HG03097 (cell line): ENCODE results near the gene TMEM214.
A peak's percentile ranks its signal among the peaks of the same experiment; 100 is the strongest.

Experiments
- ATAC-seq: cut with Tn5 transposase; IDR thresholded peaks from one replicate; pipeline ENCODE4 v1.9.1; 2021; ENCODE audit not compliant: unreplicated experiment, low FRiP score

Gene TMEM214

DNA sequence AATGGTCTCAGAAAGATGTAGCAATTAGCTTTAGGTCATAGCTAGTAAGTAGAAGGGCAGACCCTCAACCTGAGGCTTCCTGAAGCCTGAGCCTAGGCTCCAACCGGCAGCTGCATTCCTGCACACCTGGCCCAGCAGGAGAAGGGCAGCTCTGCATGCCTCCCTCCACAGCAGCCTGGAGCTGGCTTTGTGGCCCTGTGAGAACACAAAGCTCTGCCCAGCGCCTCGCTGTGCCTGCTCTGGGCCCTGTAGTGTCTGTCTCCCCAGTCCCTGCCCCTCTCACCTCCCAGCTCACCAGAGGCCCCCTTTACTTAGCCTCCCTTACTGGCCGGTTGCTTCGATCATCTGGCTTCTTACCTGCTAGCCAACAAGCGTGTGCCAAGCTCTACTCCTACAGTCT lies 6.7 kb downstream of the TMEM214 start:
- no peak for ATAC-seq

GRCh38 chr2:27039871-27040270 lies 7.1 kb downstream of the TMEM214 start:
- no peak for ATAC-seq

- no peak for ATAC-seq
These were observed 7.5 kb downstream of the TMEM214 start for GRCh38 chr2:27040282-27040681.

DNA sequence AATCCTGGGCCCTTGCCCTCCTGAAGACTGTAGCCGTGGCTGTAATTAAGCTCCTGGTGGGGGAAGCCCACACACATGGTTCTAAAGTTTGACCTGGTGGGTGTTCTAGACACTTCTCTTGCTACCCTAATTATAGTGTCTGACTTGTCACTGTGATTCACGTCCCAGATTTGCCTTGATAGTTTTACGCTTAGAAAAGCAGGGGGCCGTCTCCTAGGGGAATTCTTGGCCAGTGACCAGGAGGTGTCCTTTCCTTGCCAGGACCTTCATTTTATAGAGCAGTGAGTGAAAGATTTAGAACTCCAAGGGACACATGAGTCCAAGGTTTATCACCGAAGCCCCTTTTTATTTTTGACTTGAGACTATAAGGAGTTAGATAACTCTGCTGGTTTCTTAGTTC lies 9.0 kb downstream of the TMEM214 start:
- no peak for ATAC-seq

- ATAC-seq, result no peak
These were observed 9.4 kb downstream of the TMEM214 start for GRCh38 chr2:27042159-27042661.

- no peak for ATAC-seq
These were observed 10.3 kb downstream of the TMEM214 start for GRCh38 chr2:27042985-27043634.

DNA sequence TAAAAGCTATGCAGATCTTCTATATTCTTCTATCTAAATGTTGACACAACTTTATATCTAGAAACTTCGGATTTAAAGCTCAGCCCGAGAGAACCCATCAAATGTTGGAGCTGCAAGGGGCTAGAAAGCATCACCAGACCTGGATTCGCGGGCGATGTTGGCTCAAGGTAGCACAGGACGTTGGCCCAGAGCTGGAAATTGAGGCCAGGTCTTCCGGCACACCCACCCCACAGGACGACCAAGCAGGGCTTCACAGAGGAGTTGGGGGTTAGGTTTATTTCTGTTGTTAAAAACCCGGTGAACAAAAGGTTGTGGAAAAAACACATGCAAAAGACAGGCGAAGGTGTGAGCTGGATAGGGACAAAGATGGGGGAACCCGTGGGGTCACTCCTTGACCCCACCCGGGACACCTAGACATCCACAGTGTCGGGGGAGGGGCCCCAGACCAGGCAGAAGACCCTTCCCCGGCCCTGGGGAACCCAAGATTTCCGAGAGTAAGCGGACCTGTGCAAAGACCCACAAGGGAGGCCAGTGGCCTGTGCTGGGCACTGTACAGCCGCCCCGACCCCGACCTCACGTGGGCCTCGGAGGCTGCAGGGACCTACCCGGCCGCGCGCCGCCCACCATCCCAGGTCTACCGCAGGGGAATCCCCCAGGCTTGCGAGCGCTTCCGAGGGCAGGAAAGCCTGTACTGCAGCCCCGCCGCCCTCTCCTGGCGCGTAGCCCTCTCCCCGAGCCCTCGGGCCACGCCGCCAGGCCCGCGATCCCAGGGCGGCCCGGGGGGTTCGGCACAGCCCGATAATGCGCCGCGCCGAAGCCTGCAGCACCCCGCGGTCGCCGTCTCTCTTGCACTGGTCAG lies 16.9 kb downstream of the TMEM214 start:
- peak; percentile 17 for ATAC-seq

DNA sequence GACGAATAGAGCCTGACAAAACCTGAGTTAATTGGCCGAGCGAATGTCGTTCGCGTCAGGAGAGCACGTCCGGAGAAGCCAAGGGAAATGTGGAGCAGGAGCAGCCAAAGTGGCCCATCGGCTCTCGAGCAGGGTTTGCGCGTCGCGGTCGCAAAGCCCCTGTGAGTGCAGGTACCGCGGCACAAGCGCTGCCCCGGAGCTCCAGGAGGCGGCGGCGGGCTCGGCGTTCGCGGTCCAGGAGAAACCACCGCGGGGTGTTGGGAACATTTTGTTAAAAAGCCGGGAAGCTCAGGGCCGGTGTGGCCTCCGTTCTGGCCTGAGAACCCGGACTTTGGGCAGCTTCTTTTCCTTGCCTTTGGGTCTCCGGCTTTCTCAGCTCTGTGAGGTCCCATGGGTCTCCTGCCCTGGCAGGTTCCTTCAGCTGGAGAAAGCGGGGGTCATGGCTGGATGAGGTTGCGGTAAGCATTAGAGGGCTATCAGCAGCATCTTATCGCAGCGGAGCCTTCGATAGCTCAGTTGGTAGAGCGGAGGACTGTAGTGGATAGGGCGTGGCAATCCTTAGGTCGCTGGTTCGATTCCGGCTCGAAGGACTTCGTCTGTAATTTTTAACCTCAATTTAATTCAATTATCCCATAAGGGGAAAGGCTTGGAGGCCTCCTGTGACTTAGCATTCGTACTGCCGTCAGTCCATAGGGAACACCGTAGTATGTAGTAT lies 17.7 kb downstream of the TMEM214 start:
- peak; percentile 45 for ATAC-seq

DNA sequence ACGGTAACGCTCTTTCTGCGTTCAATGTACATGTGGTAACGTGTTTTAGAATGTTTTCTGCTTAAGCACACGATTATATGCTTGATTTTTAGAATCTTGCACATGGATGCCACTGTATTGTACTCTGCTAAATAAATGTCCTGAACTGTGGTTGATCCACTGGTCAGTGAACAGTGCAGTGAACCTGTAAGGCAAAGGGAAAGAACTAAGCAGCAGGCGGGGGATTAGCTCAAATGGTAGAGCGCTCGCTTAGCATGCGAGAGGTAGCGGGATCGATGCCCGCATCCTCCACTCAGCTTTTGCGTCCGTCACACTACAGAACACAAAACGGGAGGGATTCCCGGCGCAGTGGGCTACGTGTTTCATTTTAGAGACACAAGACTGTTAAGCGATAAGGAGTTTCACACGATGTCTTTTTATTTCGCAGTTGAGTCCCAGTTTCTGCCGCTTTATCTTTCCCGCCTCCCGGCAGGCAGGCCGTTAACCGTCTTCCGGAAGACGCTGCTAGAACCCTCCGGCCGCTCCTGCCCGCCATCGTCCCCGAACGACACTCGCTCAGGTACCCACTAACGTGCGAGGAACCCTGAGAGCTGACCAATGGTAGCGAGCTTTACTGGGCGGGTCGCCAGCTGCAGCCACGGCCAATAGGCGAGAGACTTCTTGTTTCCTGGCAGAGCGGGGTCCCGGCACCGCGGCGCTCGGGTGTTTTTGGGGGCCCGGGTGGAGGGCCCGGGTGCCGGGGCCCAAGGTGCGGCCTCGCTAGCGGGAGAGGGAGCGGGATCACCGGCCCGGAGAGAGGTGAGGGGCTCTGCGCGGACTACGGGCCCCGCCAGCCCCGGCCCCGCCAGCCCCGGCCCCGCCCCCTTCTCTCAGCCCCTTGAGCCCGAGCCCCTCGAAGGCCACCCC lies 18.5 kb downstream of the TMEM214 start, which contains the start of gene AGBL5:
TSS of gene AGBL5 (plus strand) at position 673 of the 906 bp plus-strand sequence. CDS start 1,291 bp downstream, outside the sequence.
- peak; percentile 57 for ATAC-seq

DNA sequence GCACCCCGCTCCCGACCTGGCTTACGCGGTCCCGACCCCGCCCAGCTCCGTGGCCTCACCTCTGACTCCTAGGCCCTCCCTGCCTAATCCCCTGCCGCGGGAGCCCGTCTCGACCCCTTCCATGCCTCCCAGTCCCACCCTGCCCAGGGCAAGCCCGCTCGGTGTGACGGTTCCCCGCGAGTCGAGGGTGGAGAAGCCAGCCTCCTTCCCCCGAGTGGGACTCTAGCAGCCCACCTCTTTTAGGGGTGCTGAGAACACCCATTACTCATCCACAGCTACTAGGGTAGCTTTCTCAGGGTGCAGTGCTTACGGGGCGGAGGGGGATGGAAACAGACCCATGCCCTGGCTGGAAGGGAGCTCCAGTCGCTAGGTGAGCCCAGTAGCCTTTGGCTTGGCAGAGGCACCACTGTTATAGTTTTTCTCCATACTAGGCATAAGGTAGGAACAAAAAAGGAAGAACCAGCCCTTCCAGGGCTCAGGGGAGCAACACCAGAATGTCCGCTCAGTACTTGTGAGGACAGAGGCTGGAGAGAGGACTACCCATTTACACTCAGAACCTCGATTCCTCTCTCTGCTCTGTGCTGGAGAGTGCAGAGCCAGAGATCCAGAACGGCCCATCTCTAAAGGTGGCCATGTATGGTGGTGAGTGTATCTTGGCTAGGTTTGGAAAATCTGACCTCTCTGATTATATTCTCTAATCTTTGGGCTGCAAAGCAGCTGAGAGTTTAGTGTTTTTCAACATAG lies 19.3 kb downstream of the TMEM214 start:
- peak; percentile 2 for ATAC-seq

GRCh38 chr2:27053321-27053720 lies 20.6 kb downstream of the TMEM214 start:
- ATAC-seq, result no peak

- ATAC-seq, result no peak
These were observed 21.0 kb downstream of the TMEM214 start for GRCh38 chr2:27053776-27054175.

GRCh38 chr2:27054721-27055120 lies 22.0 kb downstream of the TMEM214 start:
- no peak for ATAC-seq

GRCh38 chr2:27057184-27057583 lies 24.4 kb downstream of the TMEM214 start:
- ATAC-seq, result no peak

GRCh38 chr2:27058210-27058609 lies 25.4 kb downstream of the TMEM214 start:
- ATAC-seq, result no peak

DNA sequence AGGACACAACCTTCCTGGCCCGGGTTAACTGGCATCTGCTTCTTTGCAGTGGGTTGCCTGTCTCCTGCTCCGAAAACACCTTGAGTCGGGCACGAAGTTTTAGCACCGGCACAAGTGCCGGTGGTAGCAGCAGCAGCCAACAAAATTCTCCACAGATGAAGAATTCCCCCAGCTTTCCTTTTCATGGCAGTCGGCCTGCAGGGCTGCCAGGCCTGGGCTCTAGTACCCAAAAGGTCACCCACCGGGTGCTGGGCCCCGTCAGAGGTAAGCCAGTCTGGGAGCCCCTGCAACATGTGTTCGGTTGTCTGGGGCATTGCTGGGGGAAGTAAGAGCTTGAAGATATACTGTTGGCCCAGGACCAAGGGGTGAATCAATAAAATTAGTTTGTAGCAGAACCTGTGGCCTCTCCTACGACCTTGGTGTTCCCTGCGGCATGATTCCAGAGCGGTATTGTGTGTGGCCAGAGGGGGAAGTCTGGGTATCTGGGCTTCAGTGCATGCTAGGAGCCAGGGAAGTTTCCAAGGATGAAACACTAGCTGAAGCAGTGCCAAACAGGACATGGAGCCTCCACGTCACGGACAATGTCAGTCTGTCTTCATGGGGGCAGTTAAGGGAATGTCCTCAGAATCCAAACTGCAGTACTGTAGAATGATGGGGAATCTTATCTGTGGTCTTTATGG lies 26.5 kb downstream of the TMEM214 start:
- no peak for ATAC-seq

DNA sequence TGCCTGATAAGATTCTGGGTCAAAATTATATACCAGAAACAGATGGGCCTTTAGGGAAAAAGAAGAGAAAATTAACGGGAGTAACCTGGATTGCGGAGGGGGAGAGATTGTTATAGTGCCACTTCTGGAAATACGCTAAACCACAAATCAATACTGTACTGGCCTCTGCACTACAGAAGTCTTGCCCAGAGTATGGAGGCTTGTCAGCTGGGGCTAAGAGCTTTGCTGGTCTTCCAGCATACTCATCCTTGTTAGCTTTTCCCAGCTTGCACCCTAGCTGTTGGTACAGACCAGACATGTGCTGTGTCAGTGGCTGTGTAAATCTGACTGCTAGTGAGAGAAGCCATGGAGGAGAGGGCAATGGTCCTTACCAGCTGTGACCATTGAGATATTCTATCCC lies 27.6 kb downstream of the TMEM214 start:
- ATAC-seq, result no peak

- ATAC-seq, result no peak
These were observed 32.4 kb downstream of the TMEM214 start for GRCh38 chr2:27065128-27065527.

- ATAC-seq, result no peak
These were observed 34.6 kb downstream of the TMEM214 start for GRCh38 chr2:27067385-27067784.
